GM12891 (cell line): ENCODE measurements around the gene GTF3C4.
A peak's percentile ranks its signal among the peaks of the same experiment; 100 is the strongest.

Experiments used
- DNase-seq: peaks from one replicate; pipeline ENCODE4 v3.0.0; 2011; ENCODE audit warnings: low spot score; ENCODE audit not compliant: insufficient read length
- FAIRE-seq: peaks from 2 replicates; lab custom pipeline; 2011; peaks lifted over from hg19 to GRCh38; lab: Jason Lieb, UNC
- PAX5 ChIP-seq: IDR thresholded peaks from 2 replicates; pipeline ENCODE4 v1.6.1; 2011; ENCODE audit warnings: low read length, moderate library complexity, mild to moderate bottlenecking; ENCODE audit not compliant: insufficient read depth, severe bottlenecking
- POLR2A ChIP-seq: IDR thresholded peaks from 2 replicates; pipeline ENCODE4 v1.6.1; 2011; ENCODE audit warnings: low read depth, low read length, control low read depth
- POLR2AphosphoS5 ChIP-seq: IDR thresholded peaks from 2 replicates; pipeline ENCODE4 v1.6.1; 2011; ENCODE audit warnings: low read depth, low read length, control low read depth
- POU2F2 ChIP-seq: IDR thresholded peaks from 2 replicates; pipeline ENCODE4 v1.6.1; 2011; ENCODE audit warnings: low read depth, mild to moderate bottlenecking, control low read depth, low read length, moderate library complexity
- SPI1 ChIP-seq: IDR thresholded peaks from 2 replicates; pipeline ENCODE4 v1.6.1; 2011; ENCODE audit warnings: low read depth, low read length, control low read depth
- TAF1 ChIP-seq: IDR thresholded peaks from 2 replicates; pipeline ENCODE4 v1.6.1; 2011; ENCODE audit warnings: low read depth, low read length, control low read depth

GTF3C4 gene

DNA sequence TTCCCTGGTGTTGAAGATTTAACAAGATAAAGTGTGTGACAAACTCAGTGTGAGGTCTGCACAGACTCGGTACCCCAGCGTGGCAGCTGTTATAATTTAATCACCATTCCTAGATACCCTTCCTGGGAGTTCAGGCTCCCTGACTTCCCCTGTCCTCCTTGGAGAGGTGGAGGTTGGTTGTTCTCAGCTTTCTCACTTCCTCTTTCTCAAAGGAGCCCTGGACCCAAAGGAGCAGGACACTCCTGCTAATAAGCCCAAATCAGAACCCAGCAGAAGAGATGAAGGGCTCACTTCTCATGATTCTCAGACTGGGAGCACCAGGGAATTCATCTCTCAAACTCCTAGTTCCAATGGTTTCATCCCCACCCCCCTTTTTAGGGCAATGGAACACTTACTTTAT lies 58.2 kb downstream of the GTF3C4 start:
- FAIRE-seq (no peak), DNase-seq (no peak)
- TF ChIP-seq TAF1 (no peak), POLR2A (no peak), SPI1 (peak; percentile 83)

DNA sequence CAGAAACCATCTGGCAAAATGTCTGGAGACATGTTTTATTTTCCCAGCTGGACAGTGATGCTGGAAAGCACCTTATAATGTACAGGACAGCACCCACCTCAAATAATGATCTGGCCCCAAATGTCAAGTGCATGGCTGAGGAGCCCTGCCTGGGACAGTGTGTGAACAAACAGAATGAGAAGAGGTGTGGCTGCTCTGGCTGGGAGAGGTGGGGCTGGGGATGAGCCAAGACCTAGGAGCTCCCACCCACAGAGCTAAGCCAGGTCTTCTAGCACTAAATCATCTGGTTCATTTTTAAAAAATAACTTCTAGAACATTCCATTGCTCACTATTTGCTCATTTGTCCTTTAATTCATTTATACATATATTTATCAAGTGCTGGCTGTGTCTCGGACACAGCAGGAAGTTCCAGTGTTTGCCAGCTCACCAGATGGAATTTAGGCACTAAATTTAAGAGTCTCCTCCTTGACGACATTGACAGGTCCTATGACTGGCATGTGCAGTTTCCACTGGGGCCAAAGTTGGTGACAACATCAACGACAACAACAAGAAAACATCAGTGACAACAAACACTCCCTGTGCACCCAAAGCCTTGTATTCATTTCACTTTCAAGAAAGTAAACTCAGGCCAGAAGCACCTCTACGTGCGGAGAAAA lies 59.1 kb downstream of the GTF3C4 start:
- FAIRE-seq (no peak), DNase-seq (no peak)
- no peak for TF ChIP-seq PAX5
- no peak for TF ChIP-seq SPI1

DNA sequence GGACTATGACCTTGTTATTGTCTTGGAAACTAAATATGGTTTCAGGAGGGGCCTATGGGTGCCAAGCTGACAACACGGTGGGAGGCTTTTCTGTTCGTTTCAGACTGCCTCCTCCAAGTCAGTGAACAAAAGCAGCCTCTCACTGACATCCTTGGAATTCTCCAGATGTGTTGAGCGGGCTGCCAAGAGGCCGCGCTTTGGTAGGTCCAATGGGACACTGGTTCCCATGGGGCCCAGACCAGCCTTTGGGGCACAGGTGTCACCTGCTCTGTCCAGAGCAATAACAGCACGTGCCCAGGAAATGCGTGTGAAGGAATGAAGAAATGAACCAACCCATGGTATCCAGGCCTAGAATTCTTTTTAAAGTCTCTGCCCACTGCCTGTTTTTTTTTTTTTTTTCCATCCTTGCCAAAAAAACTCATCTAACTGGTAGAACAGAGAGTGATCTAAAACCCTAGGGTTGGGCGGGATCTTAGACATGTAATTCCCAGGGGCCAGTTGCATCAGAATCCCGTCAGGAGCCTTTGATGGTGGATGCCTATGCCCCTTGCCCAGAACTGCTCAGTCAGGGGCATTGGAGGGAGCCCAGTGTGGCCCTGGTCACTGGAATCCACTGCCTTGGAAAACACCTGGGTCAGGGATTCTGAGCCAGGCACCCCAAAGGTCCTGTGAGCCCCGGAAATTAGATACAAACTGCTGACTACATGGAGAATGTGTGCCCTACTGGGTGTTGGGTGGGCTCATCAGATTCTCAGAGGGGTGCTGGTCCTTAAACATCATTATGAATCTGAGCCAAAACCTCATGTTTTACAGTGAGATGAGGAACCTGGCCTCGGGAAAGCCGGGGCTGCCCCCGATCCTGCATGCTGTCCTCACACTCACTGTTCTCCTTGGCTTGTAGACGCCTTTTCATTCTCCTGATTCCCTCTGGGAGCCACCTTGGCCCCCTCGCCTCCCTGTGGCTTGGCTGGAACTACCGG lies 60.1 kb downstream of the GTF3C4 start:
- no peak for FAIRE-seq
- no peak for TF ChIP-seq POU2F2
- no peak for TF ChIP-seq POLR2AphosphoS5
- DNase-seq: no peak

DNA sequence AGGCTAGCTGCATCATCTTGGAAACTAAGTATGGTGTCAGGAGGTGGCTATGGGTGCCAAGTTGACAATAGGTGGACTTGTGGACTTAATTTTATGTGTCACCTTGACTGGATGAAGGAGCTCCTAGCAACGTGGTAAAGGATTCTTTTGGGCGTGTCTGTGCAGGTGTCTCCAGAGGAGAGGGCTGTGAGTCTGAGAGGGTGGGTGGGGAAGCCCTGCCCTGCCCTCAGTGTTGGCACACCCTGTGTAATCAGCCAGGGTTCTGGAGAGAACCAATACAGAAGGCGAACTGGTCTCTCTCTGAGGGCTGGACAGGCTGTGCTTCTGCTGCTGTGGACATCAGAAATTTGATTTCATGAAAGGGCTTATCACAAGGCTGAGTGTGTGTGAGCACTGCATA lies 61.0 kb downstream of the GTF3C4 start:
- TF ChIP-seq POU2F2 (no peak), PAX5 (no peak), POLR2A (no peak), SPI1 (no peak), POLR2AphosphoS5 (no peak), TAF1 (no peak)
- DNase-seq (no peak), FAIRE-seq (no peak)

DNA sequence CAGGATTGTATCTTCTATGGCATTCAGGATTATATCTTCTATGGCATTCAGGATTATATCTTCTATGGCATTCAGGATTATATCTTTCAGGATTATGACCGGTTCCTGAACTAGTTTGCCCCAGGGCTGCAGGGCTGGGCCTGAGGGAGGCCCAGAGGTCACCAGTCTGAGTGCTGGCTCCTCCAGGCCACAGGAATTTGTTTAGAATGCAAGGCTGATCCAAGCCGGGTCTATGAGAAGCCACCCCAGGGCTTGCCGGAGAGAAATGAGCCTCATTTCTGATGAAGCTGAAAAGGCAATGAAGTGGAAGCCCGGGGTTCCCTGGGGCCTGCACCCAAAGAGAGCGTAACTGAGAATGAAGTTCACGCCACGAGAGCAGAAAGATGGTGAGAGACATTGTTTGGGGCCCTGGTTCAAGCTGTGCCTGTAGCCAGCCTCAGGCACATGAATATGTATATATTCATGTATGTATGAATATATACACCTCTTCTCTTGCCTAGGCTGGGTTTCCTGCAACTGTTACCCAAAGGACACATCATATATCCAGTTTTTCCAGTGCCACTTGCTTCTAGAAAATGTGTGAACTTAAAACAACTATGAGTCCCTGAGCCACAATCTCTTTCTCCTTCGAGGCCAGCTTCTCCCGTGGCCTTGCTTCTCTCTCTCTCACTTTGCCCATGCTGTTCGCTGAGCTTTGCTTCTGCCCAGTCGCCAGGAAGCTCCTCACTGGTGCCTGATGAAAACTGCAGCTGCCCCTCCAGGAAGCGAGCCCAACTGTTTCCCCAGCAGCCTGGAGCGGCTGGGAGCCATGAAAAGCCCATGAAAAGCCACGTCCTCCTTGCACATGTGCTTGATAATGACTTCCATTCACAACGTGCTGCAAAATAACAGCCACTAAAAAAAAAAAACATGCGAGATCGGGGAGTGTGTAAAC lies 62.3 kb downstream of the GTF3C4 start:
- no peak for FAIRE-seq
- DNase-seq: no peak
- TF ChIP-seq SPI1 (no peak), TAF1 (no peak), POLR2A (no peak), PAX5 (no peak), POLR2AphosphoS5 (no peak)

DNA sequence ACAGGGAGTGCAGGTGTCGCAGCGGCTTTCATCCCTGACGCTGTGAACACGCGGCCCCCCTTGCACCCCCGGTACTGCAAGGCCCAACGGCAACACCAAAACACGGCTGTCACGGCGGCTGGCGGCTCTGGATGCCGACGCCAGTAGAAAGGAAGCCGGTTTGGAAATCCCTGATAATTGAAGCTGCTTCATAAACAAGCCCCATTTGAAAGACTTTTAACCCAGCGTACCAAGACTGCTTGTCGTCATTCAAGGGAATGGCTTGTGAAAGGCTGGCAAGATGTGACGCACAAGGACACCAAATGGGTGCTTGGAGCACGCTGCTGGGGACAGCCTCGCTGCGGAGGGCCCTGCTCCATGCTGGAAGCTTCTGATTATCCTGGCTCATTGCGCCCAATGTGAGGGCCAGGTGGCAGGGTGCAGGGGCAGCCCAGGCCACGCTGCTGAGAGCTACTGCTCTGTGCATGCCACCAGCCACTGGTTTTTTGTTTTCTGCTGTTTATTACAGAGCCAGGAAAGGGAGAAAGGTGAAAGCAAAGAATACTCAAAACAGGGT lies 63.1 kb downstream of the GTF3C4 start:
- TF ChIP-seq POU2F2 (no peak), TAF1 (no peak), POLR2AphosphoS5 (no peak), POLR2A (no peak), SPI1 (no peak), PAX5 (no peak)
- DNase-seq: no peak
- FAIRE-seq: no peak

DNA sequence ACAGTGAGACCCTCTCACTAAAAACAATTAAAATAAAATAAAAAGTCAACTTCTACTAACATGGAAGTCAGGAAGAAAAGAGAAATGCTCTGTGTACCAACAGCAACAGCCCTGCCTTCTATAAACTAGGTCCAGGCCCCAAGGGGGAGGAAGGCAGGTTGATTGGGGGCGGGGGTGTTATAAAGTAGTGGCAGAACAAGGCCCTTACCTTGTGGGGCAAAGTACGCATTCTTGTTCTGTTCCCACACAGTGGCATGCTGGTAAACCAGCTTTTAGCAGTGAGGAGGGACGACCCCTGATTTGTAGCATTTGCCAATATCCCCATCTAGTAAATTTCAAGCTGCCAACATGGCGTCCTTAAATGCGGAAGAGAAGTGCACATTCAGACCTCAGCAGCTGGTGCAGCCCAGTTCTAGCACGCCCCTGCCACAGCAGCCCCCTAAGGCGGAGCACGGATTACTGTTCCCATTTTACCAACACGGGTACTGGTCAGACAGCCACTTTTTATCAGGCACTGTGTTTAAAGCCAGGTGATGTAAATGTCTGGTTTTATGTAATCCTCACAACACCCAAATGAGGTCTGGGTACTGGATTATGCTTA lies 69.5 kb downstream of the GTF3C4 start:
- TF ChIP-seq POLR2A (no peak), POU2F2 (no peak), POLR2AphosphoS5 (no peak), PAX5 (no peak), TAF1 (no peak), SPI1 (no peak)
- FAIRE-seq: no peak

DNA sequence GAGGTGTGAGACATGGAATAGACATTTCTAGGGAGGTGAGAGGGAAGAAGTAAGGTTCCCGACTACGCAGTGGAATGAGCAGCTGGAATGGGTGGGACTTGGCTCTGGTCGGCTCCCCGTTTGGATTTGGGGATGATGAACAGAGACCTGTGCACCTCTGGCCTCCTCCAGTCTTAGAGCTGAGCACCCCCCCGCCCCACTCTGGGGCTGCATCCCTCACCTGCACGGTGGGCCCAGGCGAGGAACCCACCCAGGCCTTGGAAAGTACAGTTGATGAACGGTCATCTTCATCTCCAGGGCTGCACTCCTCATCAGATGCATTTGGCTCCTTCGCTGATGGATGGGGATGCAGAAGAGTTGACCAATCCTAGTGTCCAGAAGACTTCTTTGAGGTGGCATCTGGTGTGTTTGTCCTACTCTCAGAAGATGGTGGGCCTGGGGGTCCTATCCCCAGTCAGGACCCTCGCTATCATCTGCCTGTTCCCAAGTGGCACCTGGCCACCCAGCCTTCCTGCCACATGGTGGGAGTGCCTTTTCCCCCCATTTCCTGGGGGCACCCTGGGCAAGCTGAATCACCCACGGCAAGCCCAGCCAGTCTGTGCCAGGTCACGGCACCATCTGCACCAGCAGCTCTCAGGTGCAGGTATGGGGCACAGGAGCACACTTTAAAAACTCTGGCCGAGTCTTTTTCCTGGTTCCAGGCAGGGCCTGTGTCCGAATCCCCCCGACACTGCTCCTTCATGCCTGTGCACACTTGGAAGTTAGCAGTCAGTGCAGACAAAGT lies 70.5 kb downstream of the GTF3C4 start:
- TF ChIP-seq POLR2A: no peak
- no peak for TF ChIP-seq SPI1
- TF ChIP-seq POU2F2: no peak
- no peak for TF ChIP-seq PAX5
- no peak for TF ChIP-seq POLR2AphosphoS5
- TF ChIP-seq TAF1: no peak
- FAIRE-seq (no peak), DNase-seq (no peak)

More for the DNA sequence above, 69.5 kb downstream of the GTF3C4 start:
- DNase-seq: no peak
